Measurements from ENCODE around the gene SMAD5. TPM values are rescaled to one million over a fixed set of nuclear protein-coding genes. Genes with fewer than 3 reads are reported as not detected.

Gene SMAD5
- total RNA-seq, 6 donors from 2014 or later = 14.6 to 54.3 (median 45.1) TPM

- Histone ChIP-seq H3K4me1 (no peaks in the 10 kb centered on the region), H3K4me3 (no peak overlapping the region), H3K27me3 (no peaks in the 10 kb centered on the region), H3K27ac (no peak overlapping the region), H3K36me3 (peaks cover 8 to 71% (median 31%) of the 10 kb centered on the region in 4 donors), H3K9me3 (no peaks in the 10 kb centered on the region)
- DNase-seq (no peak), ATAC-seq (ENCODE audit: low FRiP score in 2 of 2) (peak in 1 of 2 donors; percentile 50)
- WGBS, 2 donors = 93 to 96% methylated on average over 2 of the region's 2 CpGs
- no peak for TF ChIP-seq EP300 (IDR thresholded peaks at IDR 0.05)
- TF ChIP-seq, protein P1, sequence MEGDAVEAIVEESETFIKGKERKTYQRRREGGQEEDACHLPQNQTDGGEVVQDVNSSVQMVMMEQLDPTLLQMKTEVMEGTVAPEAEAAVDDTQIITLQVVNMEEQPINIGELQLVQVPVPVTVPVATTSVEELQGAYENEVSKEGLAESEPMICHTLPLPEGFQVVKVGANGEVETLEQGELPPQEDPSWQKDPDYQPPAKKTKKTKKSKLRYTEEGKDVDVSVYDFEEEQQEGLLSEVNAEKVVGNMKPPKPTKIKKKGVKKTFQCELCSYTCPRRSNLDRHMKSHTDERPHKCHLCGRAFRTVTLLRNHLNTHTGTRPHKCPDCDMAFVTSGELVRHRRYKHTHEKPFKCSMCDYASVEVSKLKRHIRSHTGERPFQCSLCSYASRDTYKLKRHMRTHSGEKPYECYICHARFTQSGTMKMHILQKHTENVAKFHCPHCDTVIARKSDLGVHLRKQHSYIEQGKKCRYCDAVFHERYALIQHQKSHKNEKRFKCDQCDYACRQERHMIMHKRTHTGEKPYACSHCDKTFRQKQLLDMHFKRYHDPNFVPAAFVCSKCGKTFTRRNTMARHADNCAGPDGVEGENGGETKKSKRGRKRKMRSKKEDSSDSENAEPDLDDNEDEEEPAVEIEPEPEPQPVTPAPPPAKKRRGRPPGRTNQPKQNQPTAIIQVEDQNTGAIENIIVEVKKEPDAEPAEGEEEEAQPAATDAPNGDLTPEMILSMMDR (IDR thresholded peaks at IDR 0.05) = peak in 5 of 6 experiments; percentile 22 to 55 (median 43)
Measured at GRCh38 chr5:136174021-136174659, 41.5 kb downstream of the SMAD5 start.

DNA sequence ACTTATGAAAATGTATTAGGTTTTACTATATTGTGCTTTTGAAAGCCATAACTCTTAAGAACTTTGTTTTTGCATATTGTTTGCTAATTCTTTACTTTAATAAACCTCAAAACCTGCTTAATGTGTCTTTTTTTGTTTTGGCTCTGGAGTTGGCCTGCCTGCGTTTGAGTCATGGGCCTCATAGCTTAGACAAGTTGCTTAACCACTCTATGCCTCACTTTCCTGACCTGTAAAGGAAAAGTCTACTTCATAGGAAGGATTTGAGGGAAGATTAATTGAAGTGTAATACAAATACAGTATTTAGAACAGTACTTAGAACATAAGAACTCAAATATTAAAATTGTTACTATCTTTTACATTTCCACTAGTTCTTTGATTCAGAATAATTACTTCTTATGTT lies 50.0 kb downstream of the SMAD5 start:
- DNase-seq (no peak), ATAC-seq (ENCODE audit: low FRiP score in 2 of 2) (no peak)
- Histone ChIP-seq H3K36me3 (peaks cover 6 to 45% (median 17%) of the 10 kb centered on the region in 4 donors), H3K4me3 (no peak overlapping the region), H3K9me3 (no peaks in the 10 kb centered on the region), H3K27me3 (no peaks in the 10 kb centered on the region), H3K27ac (no peak overlapping the region), H3K4me1 (no peaks in the 10 kb centered on the region)
- TF ChIP-seq, protein P1 (IDR thresholded peaks at IDR 0.05) = no peak
- TF ChIP-seq POLR2AphosphoS5 (IDR thresholded peaks at IDR 0.05) = no peak
- TF ChIP-seq EP300 (IDR thresholded peaks at IDR 0.05) = no peak
- TF ChIP-seq POLR2A (IDR thresholded peaks at IDR 0.05) = no peak
- WGBS, 2 donors = 76 to 87% methylated on average over 1 of the region's 1 CpG

- no peak for TF ChIP-seq POLR2AphosphoS5 (IDR thresholded peaks at IDR 0.05)
- no peak for TF ChIP-seq EP300 (IDR thresholded peaks at IDR 0.05)
- DNase-seq (no peak), ATAC-seq (ENCODE audit: low FRiP score in 2 of 2) (no peak)
- H3K4me1 ChIP-seq = peaks cover 0 to 4% (median 0%) of the 10 kb centered on the region in 4 donors
- H3K9me3 ChIP-seq = no peaks in the 10 kb centered on the region
- peaks cover 0 to 26% (median 3%) of the 10 kb centered on the region in 4 donors for H3K36me3 ChIP-seq
- no peaks in the 10 kb centered on the region for H3K27me3 ChIP-seq
- no peak overlapping the region for H3K4me3 ChIP-seq
- H3K27ac ChIP-seq = no peak overlapping the region
- 94% methylated on average over 5 of the region's 5 CpGs for WGBS, 2 donors
Measured at GRCh38 chr5:136185974-136186665, 53.5 kb downstream of the SMAD5 start.

DNA sequence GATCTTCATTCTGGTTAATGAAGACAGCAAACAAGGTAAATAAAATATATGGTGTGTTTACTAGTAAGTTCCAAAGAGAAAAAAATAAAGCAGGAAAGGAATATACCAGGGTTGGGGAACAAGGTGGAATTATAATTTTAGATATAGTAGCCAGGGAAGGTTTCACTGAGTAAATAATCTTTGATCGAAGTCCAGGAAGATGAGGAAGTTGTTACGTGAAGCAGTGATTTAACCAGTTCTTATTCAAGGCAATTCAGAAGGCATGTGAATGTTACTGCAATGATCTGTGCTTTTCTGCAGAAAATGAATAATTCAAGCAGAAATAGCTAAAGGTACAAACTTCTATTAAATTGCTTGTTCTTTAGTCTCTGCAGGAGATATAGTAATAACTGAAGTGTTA lies 54.2 kb downstream of the SMAD5 start:
- no peak overlapping the region for H3K27ac ChIP-seq
- H3K9me3 ChIP-seq = no peaks in the 10 kb centered on the region
- no peak overlapping the region for H3K4me3 ChIP-seq
- DNase-seq (no peak), ATAC-seq (ENCODE audit: low FRiP score in 2 of 2) (no peak)
- peaks cover 3 to 11% (median 4%) of the 10 kb centered on the region in 4 donors for H3K4me1 ChIP-seq
- 71 to 72% methylated on average over 2 of the region's 2 CpGs for WGBS, 2 donors
- TF ChIP-seq, protein P1 (IDR thresholded peaks at IDR 0.05) = no peak
- TF ChIP-seq EP300 (IDR thresholded peaks at IDR 0.05) = no peak
- TF ChIP-seq POLR2A (IDR thresholded peaks at IDR 0.05) = no peak
- TF ChIP-seq POLR2AphosphoS5 (IDR thresholded peaks at IDR 0.05) = no peak
- H3K36me3 ChIP-seq = peaks cover 0 to 20% (median 3%) of the 10 kb centered on the region in 4 donors
- peaks cover 0 to 6% (median 3%) of the 10 kb centered on the region in 4 donors for H3K27me3 ChIP-seq

- H3K36me3 ChIP-seq = peaks cover 0 to 18% (median 3%) of the 10 kb centered on the region in 4 donors
- WGBS, 2 donors = 89 to 94% methylated on average over 7 of the region's 7 CpGs
- no peaks in the 10 kb centered on the region for H3K9me3 ChIP-seq
- ATAC-seq (ENCODE audit: low FRiP score in 2 of 2) = no peak
- TF ChIP-seq POLR2A (IDR thresholded peaks at IDR 0.05) = no peak
- TF ChIP-seq, protein P1 (IDR thresholded peaks at IDR 0.05) = no peak
- no peak for TF ChIP-seq EP300 (IDR thresholded peaks at IDR 0.05)
- no peak for TF ChIP-seq POLR2AphosphoS5 (IDR thresholded peaks at IDR 0.05)
- no peak overlapping the region for H3K4me3 ChIP-seq
- H3K27me3 ChIP-seq = peaks cover 0 to 23% (median 11%) of the 10 kb centered on the region in 4 donors
- no peak for DNase-seq
- no peak overlapping the region for H3K27ac ChIP-seq
- H3K4me1 ChIP-seq = peaks cover 19 to 29% (median 20%) of the 10 kb centered on the region in 4 donors
Measured at GRCh38 chr5:136188859-136189258, 56.2 kb downstream of the SMAD5 start.
